SH-SY5Y (cell line): ENCODE measurements around the gene SFXN5.

Source experiments
- GATA2 ChIP-seq: IDR thresholded peaks from 2 replicates; pipeline ENCODE4 v1.6.1; 2011; ENCODE audit warnings: mild to moderate bottlenecking, low read depth, low read length
- GATA3 ChIP-seq: IDR thresholded peaks from 2 replicates; pipeline ENCODE4 v1.6.1; 2011; ENCODE audit warnings: low read depth, mild to moderate bottlenecking, low read length, moderate library complexity

DNA sequence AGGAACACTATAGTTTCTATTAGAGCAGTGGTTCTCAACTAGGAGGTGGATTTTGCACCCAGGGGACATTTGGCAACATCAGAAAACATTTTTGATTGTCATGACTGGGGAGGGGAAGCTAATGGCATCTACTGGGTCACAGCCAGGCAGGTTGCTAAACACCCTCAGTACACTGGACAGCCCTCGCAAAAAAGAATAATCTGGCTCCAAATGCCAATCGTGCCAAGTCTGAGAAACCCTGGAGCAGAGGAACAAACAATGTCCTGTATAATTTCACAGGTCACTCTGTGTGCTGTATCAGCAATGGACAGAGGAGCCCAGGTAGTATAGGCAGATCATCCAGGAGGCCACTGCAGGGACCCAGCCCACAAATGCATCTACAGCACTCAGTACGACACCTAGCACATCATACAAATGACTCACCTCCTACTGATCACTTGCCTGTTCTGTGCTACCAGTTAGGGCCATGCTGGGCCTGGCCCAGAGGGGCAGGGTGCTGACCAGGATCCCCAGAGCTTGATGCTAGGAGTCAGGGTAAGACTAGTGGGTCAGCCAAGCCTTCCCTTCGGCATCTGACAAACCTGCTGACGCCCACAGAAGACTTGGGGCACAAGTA, 37.6 kb downstream of the SFXN5 start:
- TF ChIP-seq GATA2 (no peak), GATA3 (no peak)
